ENCODE measurements around the gene ZFPM1.
"Not testable (repeated sequence)": the region's sequence is repeated elsewhere in the genome, so short reads cannot be mapped to it uniquely, and the experiment has no call there.

The ZFPM1 gene

DNA sequence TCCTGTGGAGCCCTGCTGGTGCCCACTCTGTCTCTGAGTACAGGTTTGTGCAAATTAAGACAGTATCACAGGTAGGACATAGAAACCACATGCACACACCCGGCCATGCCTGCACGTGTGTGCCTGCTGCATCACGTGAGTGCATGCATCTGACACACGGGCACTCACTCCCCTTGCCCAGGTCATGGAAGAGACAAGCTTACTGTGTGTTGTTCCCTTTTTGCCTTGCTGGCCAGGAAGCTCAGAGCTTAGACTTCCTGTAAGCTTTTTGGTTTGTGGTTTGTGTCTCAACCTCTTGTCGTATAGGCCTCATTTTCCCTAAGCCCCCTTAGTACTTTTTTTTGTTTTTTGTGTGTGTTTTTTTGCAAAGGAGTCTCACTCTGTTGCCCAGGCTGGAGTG lies 45.3 kb upstream of the ZFPM1 start:
- H3K79me2 ChIP-seq (ENCODE audit: insufficient read depth, low read length): no peaks in the 10 kb centered on the region
- H3K9me3 ChIP-seq (ENCODE audit: insufficient read depth, low read length): no peaks in the 10 kb centered on the region
- H3K4me3 ChIP-seq (ENCODE audit: insufficient read depth, low read length, poor library complexity, severe bottlenecking): no peak overlapping the region
- no peaks in the 10 kb centered on the region for H3F3A ChIP-seq (ENCODE audit: insufficient read depth)
- H3K27me3 ChIP-seq (ENCODE audit: low read length): no peaks in the 10 kb centered on the region
- H2AFZ ChIP-seq (ENCODE audit: low read depth, low read length, severe bottlenecking): no peak overlapping the region
- TF ChIP-seq EZH2phosphoT487 (conservative IDR thresholded peaks at IDR 0.05; ENCODE audit: low read length): no peak
- TF ChIP-seq, protein P1, sequence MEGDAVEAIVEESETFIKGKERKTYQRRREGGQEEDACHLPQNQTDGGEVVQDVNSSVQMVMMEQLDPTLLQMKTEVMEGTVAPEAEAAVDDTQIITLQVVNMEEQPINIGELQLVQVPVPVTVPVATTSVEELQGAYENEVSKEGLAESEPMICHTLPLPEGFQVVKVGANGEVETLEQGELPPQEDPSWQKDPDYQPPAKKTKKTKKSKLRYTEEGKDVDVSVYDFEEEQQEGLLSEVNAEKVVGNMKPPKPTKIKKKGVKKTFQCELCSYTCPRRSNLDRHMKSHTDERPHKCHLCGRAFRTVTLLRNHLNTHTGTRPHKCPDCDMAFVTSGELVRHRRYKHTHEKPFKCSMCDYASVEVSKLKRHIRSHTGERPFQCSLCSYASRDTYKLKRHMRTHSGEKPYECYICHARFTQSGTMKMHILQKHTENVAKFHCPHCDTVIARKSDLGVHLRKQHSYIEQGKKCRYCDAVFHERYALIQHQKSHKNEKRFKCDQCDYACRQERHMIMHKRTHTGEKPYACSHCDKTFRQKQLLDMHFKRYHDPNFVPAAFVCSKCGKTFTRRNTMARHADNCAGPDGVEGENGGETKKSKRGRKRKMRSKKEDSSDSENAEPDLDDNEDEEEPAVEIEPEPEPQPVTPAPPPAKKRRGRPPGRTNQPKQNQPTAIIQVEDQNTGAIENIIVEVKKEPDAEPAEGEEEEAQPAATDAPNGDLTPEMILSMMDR (IDR thresholded peaks at IDR 0.05; ENCODE audit: insufficient read depth, low read length, poor library complexity, severe bottlenecking): no peak
- no peaks in the 10 kb centered on the region for H3K9me2 ChIP-seq (replicated peaks; ENCODE audit: insufficient read depth, low read length)
- no peaks in the 10 kb centered on the region for H4K20me1 ChIP-seq (ENCODE audit: low read depth, low read length)
- no peak overlapping the region for H3K9ac ChIP-seq (ENCODE audit: low read length)
- H3K27ac ChIP-seq (ENCODE audit: low read depth, low read length): no peak overlapping the region
- no peaks in the 10 kb centered on the region for H3K36me3 ChIP-seq (ENCODE audit: low read length)
- H3K4me2 ChIP-seq (ENCODE audit: low read depth, low read length, poor library complexity, severe bottlenecking): no peak overlapping the region

DNA sequence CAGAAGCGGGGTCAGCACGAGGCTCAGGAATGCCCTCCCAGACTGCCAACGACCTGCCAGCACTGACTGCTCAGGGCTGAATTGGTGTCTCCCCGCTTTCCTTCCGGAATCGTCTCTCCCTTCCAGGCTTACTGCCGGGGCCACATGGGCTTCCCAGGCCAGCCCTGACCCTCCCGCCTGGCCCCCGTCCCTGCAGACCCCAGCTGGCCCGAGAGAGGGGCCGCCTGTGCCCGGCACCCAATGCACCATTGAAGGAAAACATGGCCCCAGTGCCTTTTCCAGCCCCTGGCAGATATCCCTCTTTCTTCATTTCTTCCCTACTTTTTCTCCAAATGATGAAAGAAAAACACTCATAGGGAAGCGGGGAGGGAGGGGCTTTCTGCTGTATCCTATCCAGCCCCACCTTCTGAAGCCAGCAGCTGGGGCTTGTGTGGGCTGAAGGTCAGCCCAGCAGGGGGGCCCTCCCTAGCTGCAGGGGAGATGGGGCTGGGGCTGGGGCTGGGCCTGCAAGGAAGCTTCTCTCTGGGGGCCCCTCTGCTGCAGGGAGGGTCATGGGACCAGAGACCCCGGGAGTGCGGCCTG lies 44.4 kb upstream of the ZFPM1 start:
- Histone ChIP-seq H3K27me3 (ENCODE audit: low read length) (no peaks in the 10 kb centered on the region), H3K9me2 (replicated peaks; ENCODE audit: insufficient read depth, low read length) (no peaks in the 10 kb centered on the region), H3K4me2 (ENCODE audit: low read depth, low read length, poor library complexity, severe bottlenecking) (no peak overlapping the region), H3K9ac (ENCODE audit: low read length) (no peak overlapping the region), H4K20me1 (ENCODE audit: low read depth, low read length) (no peaks in the 10 kb centered on the region), H2AFZ (ENCODE audit: low read depth, low read length, severe bottlenecking) (no peak overlapping the region), H3K4me3 (ENCODE audit: insufficient read depth, low read length, poor library complexity, severe bottlenecking) (no peak overlapping the region), H3K27ac (ENCODE audit: low read depth, low read length) (no peak overlapping the region), H3K79me2 (ENCODE audit: insufficient read depth, low read length) (no peaks in the 10 kb centered on the region), H3F3A (ENCODE audit: insufficient read depth) (no peaks in the 10 kb centered on the region), H3K9me3 (ENCODE audit: insufficient read depth, low read length) (no peaks in the 10 kb centered on the region), H3K36me3 (ENCODE audit: low read length) (no peaks in the 10 kb centered on the region)
- TF ChIP-seq, protein P1 (IDR thresholded peaks at IDR 0.05; ENCODE audit: insufficient read depth, low read length, poor library complexity, severe bottlenecking): no peak
- TF ChIP-seq EZH2phosphoT487 (conservative IDR thresholded peaks at IDR 0.05; ENCODE audit: low read length): no peak

DNA sequence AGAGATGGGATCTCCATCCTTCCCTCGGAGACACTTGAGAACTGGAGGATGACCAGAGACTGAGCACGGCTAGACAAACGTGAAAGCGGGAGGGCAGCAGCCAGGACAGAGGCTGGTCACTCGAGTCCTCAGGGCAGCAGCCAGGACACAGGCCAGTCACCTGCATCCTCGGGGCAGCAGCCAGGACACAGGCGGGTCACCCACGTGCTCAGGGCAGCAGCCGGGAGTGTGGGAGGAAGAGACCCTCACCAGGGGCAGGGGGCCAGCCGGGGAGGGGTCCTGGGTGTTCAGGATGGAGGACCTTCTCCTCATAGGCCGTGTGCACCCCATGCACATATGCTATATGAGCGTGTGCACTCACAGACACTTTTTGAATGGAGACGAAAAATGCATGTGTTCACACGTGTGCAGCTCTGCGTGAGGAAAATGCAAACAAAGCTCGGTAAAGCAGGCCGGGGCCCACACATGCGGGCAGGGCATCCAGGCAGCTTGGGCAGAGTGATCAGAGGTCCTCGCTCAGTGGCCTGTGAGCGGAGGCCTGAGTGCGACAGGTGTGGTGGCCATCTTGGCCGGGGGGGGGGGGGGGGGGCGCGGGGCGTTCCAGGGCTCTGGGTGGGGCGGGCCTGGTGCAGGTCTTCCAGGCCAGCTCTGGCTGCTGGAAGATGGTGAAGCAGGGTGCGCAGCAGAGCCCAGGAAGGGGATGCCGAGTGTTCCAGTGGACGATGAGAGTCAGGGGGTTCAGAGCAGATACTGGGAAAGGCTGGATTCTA lies 43.6 kb upstream of the ZFPM1 start:
- Histone ChIP-seq H3K79me2 (ENCODE audit: insufficient read depth, low read length) (no peaks in the 10 kb centered on the region), H3K27me3 (ENCODE audit: low read length) (no peaks in the 10 kb centered on the region), H3F3A (ENCODE audit: insufficient read depth) (no peaks in the 10 kb centered on the region), H3K9ac (ENCODE audit: low read length) (no peak overlapping the region), H3K9me3 (ENCODE audit: insufficient read depth, low read length) (no peaks in the 10 kb centered on the region), H3K9me2 (replicated peaks; ENCODE audit: insufficient read depth, low read length) (no peaks in the 10 kb centered on the region), H4K20me1 (ENCODE audit: low read depth, low read length) (no peaks in the 10 kb centered on the region), H3K36me3 (ENCODE audit: low read length) (no peaks in the 10 kb centered on the region), H2AFZ (ENCODE audit: low read depth, low read length, severe bottlenecking) (no peak overlapping the region), H3K4me3 (ENCODE audit: insufficient read depth, low read length, poor library complexity, severe bottlenecking) (no peak overlapping the region), H3K27ac (ENCODE audit: low read depth, low read length) (no peak overlapping the region), H3K4me2 (ENCODE audit: low read depth, low read length, poor library complexity, severe bottlenecking) (no peak overlapping the region)
- TF ChIP-seq EZH2phosphoT487 (conservative IDR thresholded peaks at IDR 0.05; ENCODE audit: low read length): no peak
- TF ChIP-seq, protein P1 (IDR thresholded peaks at IDR 0.05; ENCODE audit: insufficient read depth, low read length, poor library complexity, severe bottlenecking): no peak

DNA sequence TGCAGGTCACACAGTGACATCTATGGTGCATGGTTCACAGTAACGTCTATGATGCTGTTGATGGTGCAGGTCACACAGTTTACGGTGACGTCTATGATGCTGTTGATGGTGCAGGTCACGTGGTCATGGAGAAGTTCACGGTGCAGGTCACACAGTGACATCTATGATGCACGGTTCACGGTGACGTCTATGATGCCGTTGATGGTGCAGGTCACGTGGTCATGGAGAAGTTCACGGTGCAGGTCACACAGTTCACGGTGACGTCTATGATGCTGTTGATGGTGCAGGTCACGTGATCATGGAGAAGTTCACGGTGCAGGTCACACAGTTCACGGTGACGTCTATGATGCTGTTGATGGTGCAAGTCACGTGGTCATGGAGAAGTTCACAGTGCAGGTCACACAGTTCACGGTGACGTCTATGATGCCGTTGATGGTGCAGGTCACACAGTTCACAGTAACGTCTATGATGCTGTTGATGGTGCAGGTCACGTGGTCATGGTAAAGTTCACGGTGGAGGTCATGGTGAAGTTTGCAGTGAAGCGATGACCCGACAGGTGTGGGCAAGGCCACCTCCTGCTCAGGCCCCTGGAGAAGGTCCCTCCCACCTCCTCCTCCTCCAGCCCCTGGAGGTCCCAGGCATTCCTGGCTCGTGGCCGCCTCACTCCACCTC lies 42.6 kb upstream of the ZFPM1 start:
- not testable (repeated sequence) for H3K36me3 ChIP-seq (ENCODE audit: low read length); H3K27me3 ChIP-seq (ENCODE audit: low read length); H3F3A ChIP-seq (ENCODE audit: insufficient read depth); H3K27ac ChIP-seq (ENCODE audit: low read depth, low read length); H3K4me2 ChIP-seq (ENCODE audit: low read depth, low read length, poor library complexity, severe bottlenecking); H3K9me2 ChIP-seq (replicated peaks; ENCODE audit: insufficient read depth, low read length); H3K79me2 ChIP-seq (ENCODE audit: insufficient read depth, low read length); H3K9ac ChIP-seq (ENCODE audit: low read length); H3K9me3 ChIP-seq (ENCODE audit: insufficient read depth, low read length); H2AFZ ChIP-seq (ENCODE audit: low read depth, low read length, severe bottlenecking); H3K4me3 ChIP-seq (ENCODE audit: insufficient read depth, low read length, poor library complexity, severe bottlenecking); H4K20me1 ChIP-seq (ENCODE audit: low read depth, low read length)

Measured in SU-DHL-6 (cell line).